ENCODE data around the gene ST3GAL2. TPM values are rescaled to one million over a fixed set of nuclear protein-coding genes. Genes with fewer than 3 reads are reported as not detected.

ST3GAL2 gene
- total and polyA plus RNA-seq, 2 donors (not counting 1 experiment from before 2014, with no cell fraction given) = 18.2 to 71.3 TPM

DNA sequence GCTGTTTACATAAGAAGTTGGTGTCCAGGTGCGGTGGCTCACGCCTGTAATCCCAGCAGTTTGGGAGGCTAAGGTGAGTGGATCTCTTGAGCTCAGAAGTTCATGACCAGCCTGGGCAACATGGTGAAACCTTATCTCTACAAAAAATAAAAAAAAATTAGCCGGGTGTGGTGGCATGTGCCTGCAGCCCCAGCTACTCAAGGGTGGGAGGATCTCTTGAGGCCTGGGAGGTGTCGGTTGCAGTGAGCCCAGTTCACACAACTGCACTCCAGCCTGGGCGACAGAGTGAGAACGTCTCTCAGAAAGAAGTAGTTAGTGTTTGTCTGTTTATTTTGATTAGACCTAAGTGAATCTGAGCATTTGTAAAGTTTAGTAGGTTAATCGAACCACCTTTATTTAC is 79.3 kb downstream of the ST3GAL2 start:
- no peak overlapping the region for H3K27ac ChIP-seq (ENCODE audit: low read length in 2 of 2)
- H3K4me3 ChIP-seq (ENCODE audit: control extremely low read depth in 1 of 5, extremely low read depth in 1 of 5, insufficient read depth in 1 of 5, low read depth in 2 of 5, low read length in 4 of 5) = no peak overlapping the region
- H4K20me1 ChIP-seq (ENCODE audit: control insufficient read depth, insufficient read depth, low read length, poor library complexity, severe bottlenecking) = no peaks in the 10 kb centered on the region
- peaks cover 6% of the 10 kb centered on the region for H3K79me2 ChIP-seq (ENCODE audit: control insufficient read depth, insufficient read depth, low read length)
- no peaks in the 10 kb centered on the region for H3K27me3 ChIP-seq (replicated peaks in 1 of 4; ENCODE audit: control extremely low read depth in 1 of 4, control insufficient read depth in 3 of 4, insufficient read depth in 4 of 4, low read length in 3 of 4)
- peaks cover 9 to 83% of the 10 kb centered on the region in 2 experiments for H3K36me3 ChIP-seq (replicated peaks in 1 of 2; ENCODE audit: control extremely low read depth in 1 of 2, control insufficient read depth in 1 of 2, extremely low read depth in 1 of 2, insufficient read depth in 2 of 2, low read length in 1 of 2)
- ChIA-PET POLR2A (no interaction called here), CTCF (interaction anchor here (0.6 to 2.5 kb wide), 2 partner anchors 11 to 37 kb away, joined by 3 to 8 read pairs; no protein-coding TSS in a partner anchor)
- Mint-ChIP-seq H3K4me3 (no peak overlapping the region), H3K9me3 (ENCODE audit: insufficient read depth) (no peaks in the 10 kb centered on the region), H3K27ac (no peak overlapping the region), H3K27me3 (no peaks in the 10 kb centered on the region), H3K4me1 (no peaks in the 10 kb centered on the region)
- no peak overlapping the region for H3K4me2 ChIP-seq (replicated peaks; ENCODE audit: low read depth, low read length, poor library complexity, severe bottlenecking)
- H3K9ac ChIP-seq (ENCODE audit: low read length) = no peak overlapping the region
- no peak overlapping the region for H2AFZ ChIP-seq (ENCODE audit: insufficient read depth, low read depth, low read length, poor library complexity, severe bottlenecking)
- WGBS (ENCODE audit: insufficient coverage) = 100% methylated on average over 3 of the region's 7 CpGs
- ATAC-seq (ENCODE audit: low read depth) (no peak), DNase-seq (no peak)
- TF ChIP-seq, protein P1, sequence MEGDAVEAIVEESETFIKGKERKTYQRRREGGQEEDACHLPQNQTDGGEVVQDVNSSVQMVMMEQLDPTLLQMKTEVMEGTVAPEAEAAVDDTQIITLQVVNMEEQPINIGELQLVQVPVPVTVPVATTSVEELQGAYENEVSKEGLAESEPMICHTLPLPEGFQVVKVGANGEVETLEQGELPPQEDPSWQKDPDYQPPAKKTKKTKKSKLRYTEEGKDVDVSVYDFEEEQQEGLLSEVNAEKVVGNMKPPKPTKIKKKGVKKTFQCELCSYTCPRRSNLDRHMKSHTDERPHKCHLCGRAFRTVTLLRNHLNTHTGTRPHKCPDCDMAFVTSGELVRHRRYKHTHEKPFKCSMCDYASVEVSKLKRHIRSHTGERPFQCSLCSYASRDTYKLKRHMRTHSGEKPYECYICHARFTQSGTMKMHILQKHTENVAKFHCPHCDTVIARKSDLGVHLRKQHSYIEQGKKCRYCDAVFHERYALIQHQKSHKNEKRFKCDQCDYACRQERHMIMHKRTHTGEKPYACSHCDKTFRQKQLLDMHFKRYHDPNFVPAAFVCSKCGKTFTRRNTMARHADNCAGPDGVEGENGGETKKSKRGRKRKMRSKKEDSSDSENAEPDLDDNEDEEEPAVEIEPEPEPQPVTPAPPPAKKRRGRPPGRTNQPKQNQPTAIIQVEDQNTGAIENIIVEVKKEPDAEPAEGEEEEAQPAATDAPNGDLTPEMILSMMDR (IDR thresholded peaks at IDR 0.05) = no peak
- TF ChIP-seq EZH2 (IDR thresholded peaks at IDR 0.05; ENCODE audit: borderline replicate concordance, insufficient read depth, low read depth, low read length, poor library complexity, severe bottlenecking) = no peak
- no peaks in the 10 kb centered on the region for H3K9me3 ChIP-seq (ENCODE audit: control extremely low read depth in 1 of 3, control insufficient read depth in 2 of 3, insufficient read depth in 1 of 3, low read length in 2 of 3)
- intact Hi-C loops (cut with micrococcal nuclease) = no loop called here
- no peaks in the 10 kb centered on the region for H3K4me1 ChIP-seq (ENCODE audit: control insufficient read depth in 2 of 2, insufficient read depth in 2 of 2, low read length in 2 of 2)

- Histone ChIP-seq H3K79me2 (ENCODE audit: control insufficient read depth, insufficient read depth, low read length) (peaks cover 53% of the 10 kb centered on the region), H3K4me2 (replicated peaks; ENCODE audit: low read depth, low read length, poor library complexity, severe bottlenecking) (no peak overlapping the region), H3K4me1 (ENCODE audit: control insufficient read depth in 2 of 2, insufficient read depth in 2 of 2, low read length in 2 of 2) (peaks cover 13 to 19% of the 10 kb centered on the region in 2 donors), H3K27ac (ENCODE audit: low read length in 2 of 2) (peak overlapping the region in 1 of 2 donors; percentile 21), H3K36me3 (replicated peaks in 1 of 2; ENCODE audit: control extremely low read depth in 1 of 2, control insufficient read depth in 1 of 2, extremely low read depth in 1 of 2, insufficient read depth in 2 of 2, low read length in 1 of 2) (peaks cover 8 to 29% of the 10 kb centered on the region in 2 experiments), H3K27me3 (replicated peaks in 1 of 4; ENCODE audit: control extremely low read depth in 1 of 4, control insufficient read depth in 3 of 4, insufficient read depth in 4 of 4, low read length in 3 of 4) (no peaks in the 10 kb centered on the region), H3K9ac (ENCODE audit: low read length) (no peak overlapping the region), H2AFZ (ENCODE audit: insufficient read depth, low read depth, low read length, poor library complexity, severe bottlenecking) (no peak overlapping the region), H3K9me3 (ENCODE audit: control extremely low read depth in 1 of 3, control insufficient read depth in 2 of 3, insufficient read depth in 1 of 3, low read length in 2 of 3) (no peaks in the 10 kb centered on the region), H4K20me1 (ENCODE audit: control insufficient read depth, insufficient read depth, low read length, poor library complexity, severe bottlenecking) (no peaks in the 10 kb centered on the region), H3K4me3 (ENCODE audit: control extremely low read depth in 1 of 5, extremely low read depth in 1 of 5, insufficient read depth in 1 of 5, low read depth in 2 of 5, low read length in 4 of 5) (no peak overlapping the region)
- ATAC-seq (ENCODE audit: low read depth) (no peak), DNase-seq (no peak)
- TF ChIP-seq, protein P1 (IDR thresholded peaks at IDR 0.05) = no peak
- no peak for TF ChIP-seq EZH2 (IDR thresholded peaks at IDR 0.05; ENCODE audit: borderline replicate concordance, insufficient read depth, low read depth, low read length, poor library complexity, severe bottlenecking)
- Mint-ChIP-seq H3K27me3 (no peaks in the 10 kb centered on the region), H3K9me3 (ENCODE audit: insufficient read depth) (no peaks in the 10 kb centered on the region), H3K27ac (no peak overlapping the region), H3K4me3 (no peak overlapping the region), H3K4me1 (peaks cover 25% of the 10 kb centered on the region)
- 75% methylated on average over 1 of the region's 2 CpGs for WGBS (ENCODE audit: insufficient coverage)
- intact Hi-C loops (cut with micrococcal nuclease) = no loop called here
- CTCF ChIA-PET = no interaction called here
- POLR2A ChIA-PET = no interaction called here
Measured at GRCh38 chr16:70349783-70350182, 89.1 kb downstream of the ST3GAL2 start.

Data from B cell (primary cell).